ENCODE data around the gene ACTR5.
A peak's percentile ranks its signal among the peaks of the same experiment; 100 is the strongest.

The ACTR5 gene

GRCh38 chr20:38748097-38748860 is at the start of gene ACTR5:
Gene ACTR5, plus strand, starts transcription at chr20:38748460. Its CDS starts 19 bp downstream, at chr20:38748479.
- peak within 1 kb of the TSS; percentile 90 for H3K4me3 ChIP-seq (ENCODE audit: low read length)
- H3K9me3 ChIP-seq (ENCODE audit: insufficient read depth, low read depth, low read length): no peaks in the 10 kb centered on the region
- peaks cover 7% of the 10 kb centered on the region for H3K4me1 ChIP-seq (ENCODE audit: insufficient read depth, low read length)
- H3K27ac ChIP-seq (ENCODE audit: low read length): peak within 1 kb of the TSS; percentile 3
- peak within 1 kb of the TSS; percentile 85 for H3K9ac ChIP-seq (ENCODE audit: low read depth, low read length)
- peaks cover 20% of the 10 kb centered on the region; the same call in 1 of the 2 replicates for H3K36me3 ChIP-seq (ENCODE audit: insufficient read depth, low read depth, low read length)
- H3K27me3 ChIP-seq (ENCODE audit: insufficient read depth, low read length): peaks cover 30% of the 10 kb centered on the region

GRCh38 chr20:38698541-38698940 is 49.7 kb upstream of the ACTR5 start:
- Histone ChIP-seq H3K9ac (ENCODE audit: low read depth, low read length) (no peak overlapping the region), H3K9me3 (ENCODE audit: insufficient read depth, low read depth, low read length) (no peaks in the 10 kb centered on the region), H3K27me3 (ENCODE audit: insufficient read depth, low read length) (peaks cover 24% of the 10 kb centered on the region; the same call in 1 of the 2 replicates), H3K4me1 (ENCODE audit: insufficient read depth, low read length) (peaks cover 6% of the 10 kb centered on the region; the same call in 1 of the 2 replicates), H3K27ac (ENCODE audit: low read length) (no peak overlapping the region), H3K36me3 (ENCODE audit: insufficient read depth, low read depth, low read length) (no peaks in the 10 kb centered on the region), H3K4me3 (ENCODE audit: low read length) (no peak overlapping the region)

GRCh38 chr20:38700141-38700540 is 48.1 kb upstream of the ACTR5 start:
- H3K27me3 ChIP-seq (ENCODE audit: insufficient read depth, low read length): peaks cover 24% of the 10 kb centered on the region; the same call in 1 of the 2 replicates
- H3K9me3 ChIP-seq (ENCODE audit: insufficient read depth, low read depth, low read length): no peaks in the 10 kb centered on the region
- no peaks in the 10 kb centered on the region for H3K36me3 ChIP-seq (ENCODE audit: insufficient read depth, low read depth, low read length)

DNA sequence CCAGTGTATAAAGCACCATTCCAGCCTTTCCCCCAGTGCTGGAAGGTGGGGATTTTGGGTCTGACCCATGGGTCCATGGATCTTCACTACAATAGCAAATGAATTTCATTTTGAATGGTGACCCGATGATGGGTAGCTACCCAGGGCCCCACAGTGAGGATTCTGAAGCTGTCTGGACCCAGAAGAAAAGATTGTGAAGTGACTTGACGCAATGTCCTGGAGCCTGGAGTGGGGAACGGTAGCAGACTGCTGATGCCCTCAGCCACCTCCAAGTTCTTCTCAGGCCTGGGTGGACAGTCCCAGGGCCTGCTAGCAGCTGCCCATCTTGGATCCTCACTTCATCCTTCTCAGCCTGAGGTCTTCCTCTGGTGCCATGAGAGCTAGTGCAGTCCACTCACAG is 47.3 kb upstream of the ACTR5 start:
- Histone ChIP-seq H3K4me1 (ENCODE audit: insufficient read depth, low read length) (peaks cover 6% of the 10 kb centered on the region; the same call in 1 of the 2 replicates), H3K27me3 (ENCODE audit: insufficient read depth, low read length) (peaks cover 24% of the 10 kb centered on the region; the same call in 1 of the 2 replicates), H3K9ac (ENCODE audit: low read depth, low read length) (no peak overlapping the region), H3K27ac (ENCODE audit: low read length) (no peak overlapping the region), H3K36me3 (ENCODE audit: insufficient read depth, low read depth, low read length) (no peaks in the 10 kb centered on the region), H3K9me3 (ENCODE audit: insufficient read depth, low read depth, low read length) (no peaks in the 10 kb centered on the region), H3K4me3 (ENCODE audit: low read length) (no peak overlapping the region)

More at GRCh38 chr20:38700141-38700540, 48.1 kb upstream of the ACTR5 start:
- no peak overlapping the region for H3K27ac ChIP-seq (ENCODE audit: low read length)
- peaks cover 6% of the 10 kb centered on the region; the same call in 1 of the 2 replicates for H3K4me1 ChIP-seq (ENCODE audit: insufficient read depth, low read length)
- H3K4me3 ChIP-seq (ENCODE audit: low read length): no peak overlapping the region
- no peak overlapping the region for H3K9ac ChIP-seq (ENCODE audit: low read depth, low read length)

GRCh38 chr20:38703526-38703925 is 44.7 kb upstream of the ACTR5 start:
- H3K27me3 ChIP-seq (ENCODE audit: insufficient read depth, low read length): peaks cover 14% of the 10 kb centered on the region; the same call in 1 of the 2 replicates
- peaks cover 6% of the 10 kb centered on the region; the same call in 1 of the 2 replicates for H3K4me1 ChIP-seq (ENCODE audit: insufficient read depth, low read length)
- H3K9me3 ChIP-seq (ENCODE audit: insufficient read depth, low read depth, low read length): no peaks in the 10 kb centered on the region
- no peak overlapping the region for H3K4me3 ChIP-seq (ENCODE audit: low read length)
- H3K36me3 ChIP-seq (ENCODE audit: insufficient read depth, low read depth, low read length): no peaks in the 10 kb centered on the region
- no peak overlapping the region for H3K9ac ChIP-seq (ENCODE audit: low read depth, low read length)
- no peak overlapping the region for H3K27ac ChIP-seq (ENCODE audit: low read length)

DNA sequence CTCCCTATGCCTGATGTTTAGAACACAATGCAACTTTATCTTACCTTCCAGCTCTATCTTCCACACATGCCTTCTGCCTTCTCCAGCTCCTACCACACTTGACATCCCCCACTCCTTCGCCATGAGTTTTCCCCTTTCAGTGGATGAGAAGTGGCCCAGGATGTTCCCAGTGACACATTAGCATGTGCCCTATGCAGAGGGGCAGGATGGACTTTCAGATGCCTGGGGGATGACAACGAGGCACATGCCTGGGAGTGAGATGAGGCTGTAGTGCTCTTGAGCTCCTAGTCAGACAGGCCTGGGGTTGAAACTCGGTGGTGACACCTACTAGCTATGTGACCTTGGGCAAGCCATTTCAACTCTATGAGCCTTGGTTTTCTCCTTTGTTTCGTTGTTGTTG is 44.1 kb upstream of the ACTR5 start:
- H3K9me3 ChIP-seq (ENCODE audit: insufficient read depth, low read depth, low read length): no peaks in the 10 kb centered on the region
- H3K4me1 ChIP-seq (ENCODE audit: insufficient read depth, low read length): peaks cover 6% of the 10 kb centered on the region; the same call in 1 of the 2 replicates
- no peak overlapping the region for H3K27ac ChIP-seq (ENCODE audit: low read length)
- H3K4me3 ChIP-seq (ENCODE audit: low read length): no peak overlapping the region
- peaks cover 14% of the 10 kb centered on the region; the same call in 1 of the 2 replicates for H3K27me3 ChIP-seq (ENCODE audit: insufficient read depth, low read length)
- no peaks in the 10 kb centered on the region for H3K36me3 ChIP-seq (ENCODE audit: insufficient read depth, low read depth, low read length)
- H3K9ac ChIP-seq (ENCODE audit: low read depth, low read length): no peak overlapping the region

GRCh38 chr20:38706509-38706908 is 41.8 kb upstream of the ACTR5 start:
- H3K4me1 ChIP-seq (ENCODE audit: insufficient read depth, low read length): no peaks in the 10 kb centered on the region
- no peaks in the 10 kb centered on the region for H3K36me3 ChIP-seq (ENCODE audit: insufficient read depth, low read depth, low read length)
- no peak overlapping the region for H3K27ac ChIP-seq (ENCODE audit: low read length)
- no peak overlapping the region for H3K4me3 ChIP-seq (ENCODE audit: low read length)
- no peak overlapping the region for H3K9ac ChIP-seq (ENCODE audit: low read depth, low read length)
- H3K9me3 ChIP-seq (ENCODE audit: insufficient read depth, low read depth, low read length): no peaks in the 10 kb centered on the region
- H3K27me3 ChIP-seq (ENCODE audit: insufficient read depth, low read length): peaks cover 14% of the 10 kb centered on the region; the same call in 1 of the 2 replicates

- H3K9ac ChIP-seq (ENCODE audit: low read depth, low read length): no peak overlapping the region
- no peak overlapping the region for H3K4me3 ChIP-seq (ENCODE audit: low read length)
- H3K27me3 ChIP-seq (ENCODE audit: insufficient read depth, low read length): peaks cover 42% of the 10 kb centered on the region
- H3K27ac ChIP-seq (ENCODE audit: low read length): no peak overlapping the region
- H3K36me3 ChIP-seq (ENCODE audit: insufficient read depth, low read depth, low read length): no peaks in the 10 kb centered on the region
- no peaks in the 10 kb centered on the region for H3K9me3 ChIP-seq (ENCODE audit: insufficient read depth, low read depth, low read length)
- no peaks in the 10 kb centered on the region for H3K4me1 ChIP-seq (ENCODE audit: insufficient read depth, low read length)
Observed at GRCh38 chr20:38714308-38714707, 34.0 kb upstream of the ACTR5 start.

- no peak overlapping the region for H3K27ac ChIP-seq (ENCODE audit: low read length)
- no peak overlapping the region for H3K4me3 ChIP-seq (ENCODE audit: low read length)
- H3K36me3 ChIP-seq (ENCODE audit: insufficient read depth, low read depth, low read length): no peaks in the 10 kb centered on the region
- no peaks in the 10 kb centered on the region for H3K9me3 ChIP-seq (ENCODE audit: insufficient read depth, low read depth, low read length)
- H3K27me3 ChIP-seq (ENCODE audit: insufficient read depth, low read length): peaks cover 56% of the 10 kb centered on the region
- H3K4me1 ChIP-seq (ENCODE audit: insufficient read depth, low read length): no peaks in the 10 kb centered on the region
- no peak overlapping the region for H3K9ac ChIP-seq (ENCODE audit: low read depth, low read length)
Observed at GRCh38 chr20:38715646-38716045, 32.6 kb upstream of the ACTR5 start.

DNA sequence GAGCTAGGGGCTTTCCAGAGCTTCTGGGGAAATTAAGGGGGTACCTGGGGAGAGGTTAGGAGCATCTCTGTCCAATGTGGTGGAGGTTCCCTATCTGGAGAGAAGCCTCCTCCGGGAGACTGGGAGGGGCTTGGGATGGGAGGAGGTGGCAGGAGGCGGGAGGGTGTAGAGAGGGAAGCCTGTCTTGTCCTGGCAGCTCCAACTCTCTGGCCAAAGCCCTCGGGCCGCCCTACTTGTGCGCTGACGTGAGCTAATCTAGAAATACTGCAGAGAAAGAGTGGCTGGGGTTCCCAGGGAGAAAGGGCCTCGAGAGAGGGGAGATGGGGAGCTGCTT is 25.6 kb upstream of the ACTR5 start:
- peaks cover 100% of the 10 kb centered on the region for H3K27me3 ChIP-seq (ENCODE audit: insufficient read depth, low read length)
- H3K4me3 ChIP-seq (ENCODE audit: low read length): peak overlapping the region; percentile 54; the same call in 1 of the 2 replicates
- peaks cover 7% of the 10 kb centered on the region; the same call in 1 of the 2 replicates for H3K4me1 ChIP-seq (ENCODE audit: insufficient read depth, low read length)
- no peak overlapping the region for H3K9ac ChIP-seq (ENCODE audit: low read depth, low read length)
- H3K36me3 ChIP-seq (ENCODE audit: insufficient read depth, low read depth, low read length): no peaks in the 10 kb centered on the region
- peaks cover 4% of the 10 kb centered on the region; the same call in 1 of the 2 replicates for H3K9me3 ChIP-seq (ENCODE audit: insufficient read depth, low read depth, low read length)
- H3K27ac ChIP-seq (ENCODE audit: low read length): no peak overlapping the region

- H3K9me3 ChIP-seq (ENCODE audit: insufficient read depth, low read depth, low read length): peaks cover 4% of the 10 kb centered on the region; the same call in 1 of the 2 replicates
- peaks cover 100% of the 10 kb centered on the region for H3K27me3 ChIP-seq (ENCODE audit: insufficient read depth, low read length)
- H3K4me3 ChIP-seq (ENCODE audit: low read length): peak overlapping the region; percentile 54
- peaks cover 10% of the 10 kb centered on the region; the same call in 1 of the 2 replicates for H3K4me1 ChIP-seq (ENCODE audit: insufficient read depth, low read length)
- H3K9ac ChIP-seq (ENCODE audit: low read depth, low read length): no peak overlapping the region
- H3K27ac ChIP-seq (ENCODE audit: low read length): no peak overlapping the region
- no peaks in the 10 kb centered on the region for H3K36me3 ChIP-seq (ENCODE audit: insufficient read depth, low read depth, low read length)
Observed at GRCh38 chr20:38723017-38723847, 25.0 kb upstream of the ACTR5 start.
